CD4-positive, alpha-beta T cell treated with Interleukin-17A for 1 hour (primary cell): Measurements from ENCODE around the gene MARCHF10.

Source experiments
- DNase-seq: peaks from one replicate; pipeline ENCODE4 v3.0.0-alpha.2; 2020

MARCHF10 gene

DNA sequence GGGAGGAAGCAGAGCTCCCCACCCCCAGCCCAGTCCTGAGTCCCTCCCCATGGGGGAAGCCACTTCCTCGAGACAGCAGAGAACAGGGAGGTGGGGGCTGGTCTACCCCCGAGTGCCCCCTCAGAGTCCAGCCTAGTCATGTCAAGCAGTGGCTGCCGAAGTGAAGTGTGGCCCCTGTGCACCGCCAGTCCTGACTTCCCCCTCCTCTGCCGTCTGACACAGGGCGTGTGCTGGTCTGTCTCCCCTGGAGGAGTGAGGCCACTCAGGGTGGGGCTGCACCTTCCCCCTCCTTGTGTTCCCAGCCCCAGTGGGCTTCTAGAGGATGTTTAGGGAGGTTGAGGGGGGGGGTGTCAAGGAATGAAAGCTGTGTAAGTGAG, 133.8 kb downstream of the MARCHF10 start:
- no peak for DNase-seq

DNA sequence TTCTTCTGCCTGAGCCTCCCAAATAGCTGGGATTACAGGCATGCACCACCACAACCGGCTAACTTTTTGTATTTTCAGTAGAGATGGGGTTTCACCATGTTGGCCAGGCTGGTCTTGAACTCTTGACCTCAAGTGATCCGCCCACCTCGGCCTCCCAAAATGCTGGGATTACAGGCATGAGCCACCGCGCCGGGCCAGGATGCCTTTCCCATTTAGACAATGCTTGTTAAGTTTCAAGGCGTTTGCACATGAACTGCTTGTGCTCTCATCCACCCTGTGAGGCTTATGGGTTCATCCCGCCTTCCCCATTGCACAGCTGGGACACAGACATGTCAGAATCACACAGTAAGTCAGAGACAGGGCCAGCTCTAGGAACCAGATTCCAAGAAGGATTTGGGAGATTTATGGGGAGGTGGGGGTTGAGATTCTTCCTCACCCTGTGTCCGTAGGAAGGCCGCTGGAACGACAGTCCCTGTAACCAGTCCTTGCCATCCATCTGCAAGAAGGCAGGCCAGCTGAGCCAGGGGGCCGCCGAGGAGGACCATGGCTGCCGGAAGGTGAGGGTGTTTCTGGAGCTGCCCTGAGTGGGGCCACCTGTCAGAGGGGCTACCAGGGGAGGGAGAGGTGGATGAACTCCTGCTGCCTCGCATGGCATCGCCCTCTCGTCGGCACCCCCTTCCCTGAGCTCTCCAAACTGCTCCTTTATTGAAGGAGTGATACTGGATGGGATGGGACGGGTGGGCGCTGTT, 134.3 kb downstream of the MARCHF10 start:
- no peak for DNase-seq

DNA sequence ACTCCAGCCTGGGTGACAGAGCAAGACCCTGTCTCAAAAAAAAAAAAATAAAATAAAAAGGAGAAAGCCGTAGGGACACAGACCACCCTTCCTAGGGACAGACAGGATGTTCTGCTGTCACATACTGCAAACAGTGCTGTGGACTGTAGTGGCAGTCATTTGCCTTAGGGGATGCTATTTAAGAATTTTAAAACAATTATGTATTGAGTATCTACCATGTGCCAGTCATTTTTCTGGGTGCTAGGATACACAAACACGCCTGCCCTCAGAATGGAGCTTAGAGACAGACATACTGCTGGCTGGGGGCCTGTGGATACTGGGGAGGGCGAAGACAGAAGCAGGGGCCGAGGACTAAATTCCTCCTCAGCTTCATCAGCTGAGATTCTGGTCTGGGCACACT, 135.2 kb downstream of the MARCHF10 start:
- no peak for DNase-seq

DNA sequence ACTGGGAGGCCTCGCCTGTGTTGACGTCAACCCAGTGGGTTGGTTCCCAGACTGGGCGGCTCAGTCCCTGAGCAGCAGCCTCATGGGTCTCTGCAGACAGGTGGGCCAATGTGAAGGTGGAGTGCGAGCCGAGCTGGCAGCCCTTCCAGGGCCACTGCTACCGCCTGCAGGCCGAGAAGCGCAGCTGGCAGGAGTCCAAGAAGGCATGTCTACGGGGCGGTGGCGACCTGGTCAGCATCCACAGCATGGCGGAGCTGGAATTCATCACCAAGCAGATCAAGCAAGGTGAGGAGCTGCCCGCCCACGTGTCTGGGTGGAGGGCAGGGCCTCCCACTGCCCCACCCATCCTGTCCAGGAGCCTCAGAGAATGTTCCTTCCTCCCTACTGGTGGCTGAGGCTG, 136.6 kb downstream of the MARCHF10 start:
- no peak for DNase-seq

DNA sequence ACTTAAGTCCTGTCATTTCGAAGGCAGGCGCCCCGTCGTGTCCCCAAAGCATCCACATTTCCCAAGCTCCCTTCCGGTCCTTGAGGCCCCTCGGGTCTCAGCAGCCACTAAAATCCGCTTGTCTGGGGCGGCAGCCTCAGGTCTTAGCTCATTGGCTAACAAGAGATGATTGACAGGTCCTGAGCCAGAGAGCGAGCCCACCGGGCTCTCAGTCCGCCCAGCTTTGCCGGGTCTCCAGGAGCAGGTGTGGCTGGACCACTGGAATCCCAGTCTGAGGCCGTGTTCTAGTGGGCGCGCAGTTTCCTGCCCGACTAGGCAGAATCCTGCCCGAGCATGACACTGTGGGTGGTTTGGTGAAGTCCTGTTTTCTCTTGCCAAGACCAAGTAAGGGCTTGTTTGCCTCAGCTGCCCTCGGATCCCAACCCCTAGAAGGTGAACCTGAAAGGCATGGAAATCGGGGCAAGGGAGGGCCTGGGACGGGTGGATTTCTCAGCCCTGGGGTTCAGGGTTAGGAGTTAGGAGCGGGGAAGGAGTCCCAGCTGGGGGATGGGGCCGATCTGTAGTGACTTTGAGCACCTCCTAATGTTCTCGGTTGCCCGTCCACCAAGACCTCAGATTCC, 137.8 kb downstream of the MARCHF10 start:
- DNase-seq: no peak

DNA sequence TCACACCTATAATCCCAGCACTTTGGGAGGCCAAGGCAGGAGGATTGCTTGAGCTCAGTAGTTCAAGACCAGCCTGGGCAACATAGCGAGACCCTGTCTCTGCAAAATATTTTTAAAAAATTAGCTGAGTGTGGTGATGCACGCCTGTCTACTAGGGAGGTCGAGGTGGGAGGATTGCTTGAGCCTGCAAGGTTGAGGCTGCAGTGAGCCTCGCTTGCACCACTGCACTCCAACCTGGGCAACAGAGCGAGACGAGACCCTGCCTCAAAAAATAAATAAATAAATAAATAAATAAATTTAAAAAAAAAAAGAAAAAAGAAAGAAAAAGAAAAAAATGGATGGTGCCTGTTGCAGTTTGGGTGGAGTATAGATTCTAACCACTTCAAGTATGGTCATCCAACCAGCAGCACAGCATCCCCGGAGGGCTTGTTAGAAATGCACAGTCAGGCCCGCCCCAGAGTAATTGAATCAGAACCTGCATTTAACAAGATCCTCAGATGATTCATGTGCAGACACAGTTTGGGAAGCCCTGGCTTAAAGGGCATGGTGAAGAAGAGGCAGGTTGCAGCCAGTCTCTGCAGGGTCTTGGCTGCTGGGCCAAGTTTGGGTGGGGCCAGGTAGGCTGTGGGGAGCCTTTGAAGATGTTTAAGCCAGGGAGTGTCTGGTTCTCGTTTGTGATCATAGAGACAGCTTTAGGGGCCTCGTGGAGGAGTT, 139.9 kb downstream of the MARCHF10 start:
- no peak for DNase-seq

DNA sequence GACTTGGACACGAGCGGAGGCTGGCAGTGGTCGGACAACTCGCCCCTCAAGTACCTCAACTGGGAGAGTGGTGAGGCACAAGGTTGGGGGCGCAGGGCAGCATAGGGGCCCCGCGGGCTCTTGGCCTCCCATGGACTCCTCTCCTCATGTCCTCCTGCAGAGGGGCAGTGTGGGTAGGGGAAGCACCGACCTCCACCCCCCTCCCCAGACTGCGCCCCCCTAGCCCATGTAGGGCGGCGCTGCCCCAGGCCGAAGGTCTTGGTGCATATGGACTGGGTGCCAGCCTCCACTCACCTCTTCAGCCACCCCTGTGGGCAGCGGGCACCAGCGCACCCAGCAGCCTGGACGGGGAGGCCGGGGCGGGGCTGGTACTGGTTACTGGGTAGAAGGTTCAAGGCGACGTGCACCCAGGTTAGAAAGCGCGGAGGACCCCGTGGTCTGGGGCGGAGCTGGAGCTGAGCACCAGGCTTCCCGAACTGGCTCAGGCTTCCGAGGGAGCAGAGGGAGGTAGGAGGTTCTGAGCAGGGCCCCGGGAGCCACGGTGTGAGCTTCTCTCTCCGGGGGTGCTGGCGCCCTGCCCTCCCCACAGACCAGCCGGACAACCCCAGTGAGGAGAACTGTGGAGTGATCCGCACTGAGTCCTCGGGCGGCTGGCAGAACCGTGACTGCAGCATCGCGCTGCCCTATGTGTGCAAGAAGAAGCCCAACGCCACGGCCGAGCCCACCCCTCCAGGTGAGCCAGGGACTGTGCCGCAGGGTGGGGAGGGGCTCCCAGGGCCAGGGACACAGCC, 141.1 kb downstream of the MARCHF10 start:
- no peak for DNase-seq

DNA sequence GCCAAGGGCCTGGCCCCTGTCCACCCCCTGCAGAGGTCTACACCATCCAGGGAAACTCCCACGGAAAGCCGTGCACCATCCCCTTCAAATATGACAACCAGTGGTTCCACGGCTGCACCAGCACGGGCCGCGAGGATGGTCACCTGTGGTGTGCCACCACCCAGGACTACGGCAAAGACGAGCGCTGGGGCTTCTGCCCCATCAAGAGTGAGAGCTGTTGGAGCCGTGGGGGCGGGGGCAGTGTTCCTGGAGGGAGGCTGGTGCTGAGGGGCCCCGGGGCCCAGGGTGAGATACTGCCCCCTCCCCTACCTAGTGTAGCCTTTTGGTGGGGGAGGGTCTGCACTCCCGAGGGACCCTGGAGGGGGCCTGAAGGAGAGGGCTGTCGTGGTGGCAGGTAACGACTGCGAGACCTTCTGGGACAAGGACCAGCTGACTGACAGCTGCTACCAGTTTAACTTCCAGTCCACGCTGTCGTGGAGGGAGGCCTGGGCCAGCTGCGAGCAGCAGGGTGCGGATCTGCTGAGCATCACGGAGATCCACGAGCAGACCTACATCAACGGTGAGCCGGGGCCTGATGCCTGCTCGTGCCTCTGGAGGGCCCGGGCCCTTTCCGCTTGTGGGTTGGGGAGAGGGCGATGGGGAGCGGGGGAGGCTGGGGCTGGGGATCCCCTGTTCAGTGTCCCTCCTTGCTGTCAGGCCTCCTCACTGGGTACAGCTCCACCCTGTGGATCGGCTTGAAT, 141.9 kb downstream of the MARCHF10 start:
- DNase-seq: no peak

DNA sequence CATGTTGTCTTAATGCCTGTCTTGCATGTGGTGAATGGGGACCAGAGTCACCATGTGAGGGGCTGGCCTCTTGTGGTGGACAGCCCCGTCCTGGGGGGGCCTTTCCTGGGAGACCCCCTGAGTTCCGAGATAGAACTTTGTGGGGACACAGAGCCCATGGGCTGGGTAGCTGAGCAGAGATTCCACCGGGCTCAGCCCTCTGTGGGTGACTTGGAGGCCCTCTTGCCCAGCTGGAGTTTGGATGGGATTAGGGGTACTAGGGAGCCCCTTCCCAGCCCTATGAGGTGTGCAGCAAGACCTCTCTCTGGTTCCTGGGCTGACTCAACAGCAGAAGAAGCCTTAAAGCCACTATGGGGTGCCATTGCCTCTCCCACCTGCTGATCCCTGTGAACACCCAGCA, 142.5 kb downstream of the MARCHF10 start:
- DNase-seq: no peak

DNA sequence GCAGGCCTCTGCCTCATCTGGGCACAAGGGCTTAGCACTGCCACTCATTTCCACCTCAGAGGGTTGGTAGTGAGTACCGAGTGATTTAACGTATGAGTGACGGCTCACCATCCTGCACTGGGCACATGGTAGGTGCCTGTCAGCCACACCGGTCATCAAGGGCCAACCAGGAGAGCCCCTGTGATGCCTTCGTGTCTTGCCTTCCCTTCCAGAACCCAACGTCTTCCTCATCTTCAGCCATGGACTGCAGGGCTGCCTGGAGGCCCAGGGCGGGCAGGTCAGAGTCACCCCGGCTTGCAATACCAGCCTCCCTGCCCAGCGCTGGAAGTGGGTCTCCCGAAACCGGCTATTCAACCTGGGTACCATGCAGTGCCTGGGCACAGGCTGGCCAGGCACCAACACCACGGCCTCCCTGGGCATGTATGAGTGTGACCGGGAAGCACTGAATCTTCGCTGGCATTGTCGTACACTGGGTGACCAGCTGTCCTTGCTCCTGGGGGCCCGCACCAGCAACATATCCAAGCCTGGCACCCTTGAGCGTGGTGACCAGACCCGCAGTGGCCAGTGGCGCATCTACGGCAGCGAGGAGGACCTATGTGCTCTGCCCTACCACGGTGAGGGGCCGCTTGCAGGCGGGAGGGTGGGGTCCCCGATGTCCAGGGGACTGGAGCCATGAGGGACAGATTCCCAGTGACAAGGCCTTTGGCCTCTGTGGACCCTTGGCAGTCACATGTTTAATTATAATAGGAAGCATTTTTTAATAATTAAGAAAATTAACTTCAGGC, 143.6 kb downstream of the MARCHF10 start:
- no peak for DNase-seq

DNA sequence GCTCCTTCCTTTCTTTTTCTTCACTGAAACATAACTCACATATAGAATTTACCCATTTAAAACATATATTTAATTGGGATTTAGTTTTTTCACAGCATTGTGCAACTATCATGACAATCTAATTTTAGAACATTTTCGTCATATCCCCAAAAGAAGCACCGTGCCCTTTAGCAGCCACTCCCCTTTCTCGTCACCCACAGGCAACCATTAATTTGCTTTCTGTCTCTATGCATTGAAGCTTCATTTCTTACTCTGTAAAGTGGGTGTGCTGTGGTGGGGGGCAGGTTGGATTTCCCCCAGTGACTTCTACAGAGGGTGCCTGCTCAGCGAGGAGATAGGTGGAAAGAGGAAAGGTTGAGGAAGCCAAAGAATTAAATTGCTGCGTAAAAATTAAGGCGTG, 144.8 kb downstream of the MARCHF10 start:
- no peak for DNase-seq

DNA sequence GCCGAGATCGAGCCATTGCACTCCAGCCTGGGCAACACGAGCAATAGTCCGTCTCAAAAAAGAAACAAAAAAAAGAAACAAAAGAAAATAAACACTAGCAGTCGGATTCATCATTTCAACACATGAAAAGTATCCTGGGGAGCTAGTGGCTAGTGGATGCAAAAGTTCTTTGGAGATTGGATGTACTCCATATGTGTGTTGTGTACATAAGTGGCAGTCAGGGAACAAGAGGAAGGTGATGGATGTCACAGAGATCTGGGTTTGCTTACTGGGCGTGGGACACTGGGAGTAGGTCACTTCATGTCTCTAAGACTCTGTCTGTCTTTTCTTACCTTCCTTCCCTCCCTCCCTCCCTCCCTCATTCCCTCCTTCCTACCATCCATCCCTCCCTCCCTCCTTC, 145.3 kb downstream of the MARCHF10 start:
- no peak for DNase-seq

DNA sequence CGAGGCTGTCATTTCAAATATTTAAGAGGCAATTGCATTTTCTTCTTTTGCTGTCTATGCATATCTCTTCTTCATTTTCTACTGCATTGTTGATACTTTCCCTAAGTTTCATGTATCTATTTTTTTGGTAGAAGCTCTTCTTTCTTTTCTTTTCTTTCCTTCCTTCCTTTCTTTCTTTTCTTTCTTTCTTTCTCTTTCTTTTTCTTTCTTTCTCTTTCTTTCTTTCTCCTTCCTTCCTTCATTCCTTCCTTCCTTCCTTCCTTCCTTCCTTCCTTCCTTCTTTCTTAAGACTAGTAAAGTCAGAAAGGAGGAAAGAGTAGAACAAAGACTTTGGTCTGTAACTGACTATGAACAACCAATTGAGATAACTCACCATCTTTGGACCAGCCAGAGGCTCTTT, 146.8 kb downstream of the MARCHF10 start:
- DNase-seq: no peak

DNA sequence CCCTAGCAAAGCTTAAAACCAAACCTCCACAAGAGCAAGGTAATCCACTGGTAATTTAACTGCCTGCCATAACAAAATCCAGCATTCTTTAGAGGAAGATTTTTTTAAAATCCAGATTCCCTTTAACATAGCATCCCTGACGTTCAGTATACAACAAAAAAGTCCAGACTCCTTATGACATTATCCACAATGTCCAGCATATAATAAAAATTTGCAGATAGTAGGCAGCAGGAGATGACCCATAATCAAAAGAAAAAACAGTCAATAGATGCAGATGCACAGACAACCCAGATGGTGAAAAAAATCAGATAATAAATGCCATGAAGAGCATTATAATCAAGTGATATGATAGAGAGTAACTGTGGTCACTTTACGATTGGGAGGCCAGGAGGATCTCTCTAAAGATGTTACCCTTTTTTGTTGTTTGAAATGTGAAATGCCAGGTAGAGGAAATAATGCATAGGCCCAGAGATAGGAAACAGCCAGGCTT, 147.4 kb downstream of the MARCHF10 start:
- DNase-seq: no peak

DNA sequence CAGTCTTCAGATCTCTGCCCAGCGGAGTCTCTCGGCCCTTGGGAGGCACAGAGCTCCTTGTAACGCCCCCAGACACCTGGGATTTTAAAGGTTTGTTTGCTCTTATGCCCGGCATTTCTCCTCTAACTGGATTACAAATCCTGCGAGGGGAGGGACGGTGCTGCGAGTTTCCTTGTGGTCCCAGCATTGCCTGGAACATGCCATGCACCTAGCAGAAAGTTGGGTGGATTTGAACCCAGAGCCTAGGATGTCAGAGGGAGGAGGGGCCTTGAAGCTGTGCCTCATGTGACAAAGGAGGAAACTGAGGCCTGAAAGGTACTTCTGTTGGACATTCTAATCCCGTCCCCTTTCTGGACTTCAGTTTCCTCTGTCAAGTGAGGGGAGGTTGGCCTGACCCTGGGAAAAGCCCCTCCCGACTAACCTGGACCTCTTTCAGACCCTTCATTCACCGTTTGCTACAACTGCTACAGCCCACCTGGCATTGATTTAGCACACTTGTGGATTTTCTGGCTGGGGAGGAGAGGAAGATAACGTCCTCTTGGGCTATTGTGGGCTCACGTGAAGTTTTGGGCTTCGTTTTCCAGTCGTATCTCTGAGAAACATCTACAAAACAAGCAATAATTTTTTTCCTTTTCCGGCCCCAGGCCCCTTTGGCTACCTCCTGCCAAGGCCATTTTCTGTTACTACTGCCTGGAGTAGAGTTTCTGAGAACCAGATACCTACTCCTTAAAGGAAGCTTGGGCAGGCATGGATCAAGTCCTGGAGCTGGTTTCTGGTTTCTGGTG, 149.8 kb downstream of the MARCHF10 start:
- no peak for DNase-seq

DNA sequence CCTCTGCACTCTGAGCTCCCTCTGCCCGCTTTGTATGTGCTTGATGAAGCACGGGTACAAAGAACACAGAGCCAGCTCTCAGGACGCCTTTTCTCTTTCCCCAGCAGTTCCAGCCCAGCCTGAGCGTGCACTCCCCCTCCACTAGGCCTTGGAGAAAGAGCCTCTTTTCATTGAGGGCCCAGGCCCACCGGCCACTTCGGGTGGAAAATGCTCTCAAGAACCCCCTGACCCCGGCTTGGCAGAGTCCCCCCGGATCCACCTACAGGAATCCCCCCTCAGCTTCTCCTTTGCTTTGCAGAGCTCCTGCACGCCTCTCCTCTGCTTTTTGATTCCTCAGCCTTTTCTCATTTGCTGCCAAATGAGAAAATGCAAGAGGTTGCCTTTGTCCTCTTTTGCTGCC, 150.4 kb downstream of the MARCHF10 start:
- no peak for DNase-seq

DNA sequence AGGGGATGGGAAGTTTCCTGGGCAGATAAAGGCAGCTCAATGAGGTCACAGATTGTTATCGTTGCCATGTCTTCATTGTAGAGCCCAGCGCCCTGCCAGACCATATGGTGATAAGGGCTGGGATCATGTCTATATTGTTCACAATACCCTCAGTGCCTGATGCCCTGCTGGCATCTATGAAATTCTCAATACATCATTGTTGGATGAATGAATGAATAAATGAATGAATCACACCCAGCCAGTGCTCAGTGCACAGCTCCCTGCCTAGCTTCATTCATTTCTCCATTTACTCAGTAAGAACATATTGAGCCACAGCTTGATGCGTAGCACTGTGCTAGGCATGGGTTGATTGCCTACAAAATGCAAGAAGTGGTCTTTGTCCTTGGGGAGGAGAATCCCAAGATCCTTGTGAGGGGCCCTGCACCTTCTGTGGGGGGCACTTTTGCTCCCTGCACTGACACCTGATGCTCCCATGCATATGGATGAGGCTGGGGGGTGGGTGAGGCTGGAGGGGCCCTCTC, 150.9 kb downstream of the MARCHF10 start:
- no peak for DNase-seq

DNA sequence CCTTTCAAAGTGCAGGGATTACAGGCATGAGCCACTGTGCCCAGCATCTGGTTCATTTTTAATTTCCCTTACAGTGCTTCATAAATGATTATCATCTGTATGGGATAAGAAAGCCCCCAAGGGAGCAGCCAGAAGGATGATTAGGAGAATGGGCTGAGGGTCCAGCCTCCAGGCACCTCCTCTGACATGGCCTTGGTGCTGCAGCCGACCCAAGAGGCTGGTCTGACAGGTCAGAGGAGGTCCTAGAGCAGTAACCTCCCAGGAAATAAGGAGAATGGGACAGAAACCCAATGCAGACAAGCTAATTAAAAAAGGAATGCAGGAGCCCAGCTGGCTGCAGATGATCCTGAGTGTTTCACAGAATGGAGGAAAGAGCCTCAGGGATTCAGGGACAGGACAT, 151.7 kb downstream of the MARCHF10 start:
- no peak for DNase-seq

DNA sequence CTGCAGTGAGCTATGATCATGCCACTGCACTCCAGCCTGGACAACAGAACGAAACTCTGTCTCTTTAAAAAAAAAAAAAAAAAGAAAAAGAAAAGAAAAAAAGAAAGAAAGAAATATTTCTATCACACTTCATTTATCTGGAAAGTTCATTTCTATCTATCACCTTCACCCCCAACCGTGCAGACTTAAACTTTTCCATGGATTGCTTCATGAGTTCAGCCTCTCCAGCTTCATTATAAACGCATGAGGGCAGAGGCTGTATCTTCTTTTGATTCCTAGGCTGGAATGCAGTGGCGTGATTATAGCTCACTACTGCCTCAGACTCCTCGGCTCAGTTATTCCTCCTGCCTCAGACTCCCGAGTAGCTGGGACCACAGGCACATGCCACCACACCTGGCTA, 152.5 kb downstream of the MARCHF10 start:
- no peak for DNase-seq
